ENCODE measurements around the gene HGFAC. TPM values are rescaled to one million over a fixed set of nuclear protein-coding genes. Genes with fewer than 3 reads are reported as not detected.

HGFAC gene
- not detected in 2 replicates for total RNA-seq

GRCh38 chr4:3441501-3442459, at the start of gene HGFAC:
Gene HGFAC, plus strand, starts transcription at chr4:3441968. Its CDS starts 34 bp downstream, at chr4:3442002.

DNA sequence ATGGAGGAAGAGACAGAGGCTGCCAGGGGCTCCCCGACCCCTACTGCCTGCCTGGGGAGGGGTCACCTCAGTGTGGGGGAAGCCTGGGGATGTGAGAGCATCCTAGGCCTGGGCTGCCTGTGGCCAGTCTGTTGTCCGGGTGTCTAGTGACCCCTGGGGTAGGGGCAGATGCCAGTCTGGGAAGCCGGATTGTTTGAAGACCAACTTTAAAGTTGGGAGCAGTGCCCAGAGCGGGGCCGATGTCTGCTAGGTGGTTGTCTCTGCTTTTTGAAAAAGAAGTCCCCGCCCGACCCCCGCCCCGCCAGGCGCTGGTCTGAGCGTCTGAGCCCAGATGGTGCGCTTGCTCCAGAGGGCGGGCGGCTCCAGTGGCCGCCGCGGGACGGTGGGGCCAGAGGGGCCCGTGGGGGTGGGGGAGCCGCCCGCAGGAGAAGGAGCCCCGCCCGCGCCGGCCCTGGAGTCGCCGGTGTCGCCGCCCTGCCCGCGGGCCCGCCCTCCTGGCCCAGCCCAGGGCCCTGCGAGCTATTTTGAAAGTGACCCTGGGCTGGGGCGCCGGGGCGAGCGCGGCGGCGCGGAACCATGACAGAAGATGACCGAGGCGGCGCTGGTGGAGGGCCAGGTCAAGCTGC, 21.1 kb downstream of the HGFAC start, which contains the start of gene DOK7:
DOK7 (plus strand) TSS at position 517 of the 626 bp plus-strand sequence; CDS start at position 587, 70 bp downstream.

Other genes starting within 250 kb of the HGFAC start
- 0.14 and 0.74 TPM in 2 replicates for gene MSANTD1, start 192.8 kb upstream of the HGFAC start, total RNA-seq
- gene RGS12, start 148.9 kb upstream of the HGFAC start, total RNA-seq: 12.4 and 14.0 TPM in 2 replicates
- not detected in 2 replicates for gene DOK7, start 21.3 kb downstream of the HGFAC start, total RNA-seq
- 105 and 164 TPM in 2 replicates for gene LRPAP1, start 90.5 kb downstream of the HGFAC start, total RNA-seq